ENCODE data around the gene DISP3. TPM values are rescaled to one million over a fixed set of nuclear protein-coding genes. Genes with fewer than 3 reads are reported as not detected.

The DISP3 gene
- total RNA-seq, 1 donor from 2014 or later: not detected

GRCh38 chr1:11461531-11462137 is 17.3 kb upstream of the DISP3 start:
- no peak for FAIRE-seq
- no peak for TF ChIP-seq CTCF (IDR thresholded peaks at IDR 0.05; ENCODE audit: insufficient read depth, low read length, severe bottlenecking)

GRCh38 chr1:11462224-11462923 is 16.6 kb upstream of the DISP3 start:
- no peak for FAIRE-seq
- H3K4me3 ChIP-seq (ENCODE audit: low read depth, low read length): no peak overlapping the region
- no peak for TF ChIP-seq CTCF (IDR thresholded peaks at IDR 0.05; ENCODE audit: insufficient read depth, low read length, severe bottlenecking)
- DNase-seq (ENCODE audit: low read depth): no peak
- peaks cover 3% of the 10 kb centered on the region for H3K27me3 ChIP-seq (ENCODE audit: control insufficient read depth, insufficient read depth, low read length)
- H3K36me3 ChIP-seq (ENCODE audit: control insufficient read depth, insufficient read depth, low read length): no peaks in the 10 kb centered on the region

More at GRCh38 chr1:11461531-11462137, 17.3 kb upstream of the DISP3 start:
- DNase-seq (ENCODE audit: low read depth): no peak
- no peak overlapping the region for H3K4me3 ChIP-seq (ENCODE audit: low read depth, low read length)
- peaks cover 3% of the 10 kb centered on the region for H3K27me3 ChIP-seq (ENCODE audit: control insufficient read depth, insufficient read depth, low read length)
- H3K36me3 ChIP-seq (ENCODE audit: control insufficient read depth, insufficient read depth, low read length): no peaks in the 10 kb centered on the region

GRCh38 chr1:11463177-11463576 is 15.8 kb upstream of the DISP3 start:
- FAIRE-seq (no peak), DNase-seq (ENCODE audit: low read depth) (no peak)
- H3K36me3 ChIP-seq (ENCODE audit: control insufficient read depth, insufficient read depth, low read length): no peaks in the 10 kb centered on the region
- no peak for TF ChIP-seq CTCF (IDR thresholded peaks at IDR 0.05; ENCODE audit: insufficient read depth, low read length, severe bottlenecking)
- no peak overlapping the region for H3K4me3 ChIP-seq (ENCODE audit: low read depth, low read length)
- peaks cover 3% of the 10 kb centered on the region for H3K27me3 ChIP-seq (ENCODE audit: control insufficient read depth, insufficient read depth, low read length)

- Histone ChIP-seq H3K27me3 (ENCODE audit: control insufficient read depth, insufficient read depth, low read length) (peaks cover 3% of the 10 kb centered on the region), H3K4me3 (ENCODE audit: low read depth, low read length) (no peak overlapping the region)
- TF ChIP-seq CTCF (IDR thresholded peaks at IDR 0.05; ENCODE audit: insufficient read depth, low read length, severe bottlenecking): no peak
Measured at GRCh38 chr1:11465307-11465706, 13.6 kb upstream of the DISP3 start.

GRCh38 chr1:11466416-11466815 is 12.5 kb upstream of the DISP3 start:
- no peaks in the 10 kb centered on the region for H3K36me3 ChIP-seq (ENCODE audit: control insufficient read depth, insufficient read depth, low read length)
- H3K27me3 ChIP-seq (ENCODE audit: control insufficient read depth, insufficient read depth, low read length): peaks cover 3% of the 10 kb centered on the region
- TF ChIP-seq CTCF (IDR thresholded peaks at IDR 0.05; ENCODE audit: insufficient read depth, low read length, severe bottlenecking): no peak
- H3K4me3 ChIP-seq (ENCODE audit: low read depth, low read length): no peak overlapping the region
- DNase-seq (ENCODE audit: low read depth) (no peak), FAIRE-seq (no peak)

More at GRCh38 chr1:11465307-11465706, 13.6 kb upstream of the DISP3 start:
- no peaks in the 10 kb centered on the region for H3K36me3 ChIP-seq (ENCODE audit: control insufficient read depth, insufficient read depth, low read length)
- DNase-seq (ENCODE audit: low read depth) (no peak), FAIRE-seq (no peak)

All from bronchial epithelial cell (primary cell).